Uterus (tissue), 2 donors: ENCODE data around the gene TBX3.

ENCODE experiments used
- POLR2A ChIP-seq, 2 donors: fragments of 450-650 bp; IDR thresholded peaks; one replicate each; pipeline ENCODE4 v1.6.1; 2016; ENCODE audit warnings: antibody characterized with exemption in 2 of 2, mild to moderate bottlenecking in 1 of 2, moderate library complexity in 1 of 2
- TF ChIP-seq, protein P1 (sequence below), 4 experiments: fragments of 200-600 bp in 2 of 4; fragments of 450-650 bp in 2 of 4; sonication (generic) in 2 of 4; IDR thresholded peaks; one replicate each; pipeline ENCODE4 v1.5.1; 2016 to 2019; ENCODE audit warnings: antibody characterized with exemption in 4 of 4, mild to moderate bottlenecking in 2 of 4, moderate library complexity in 1 of 4

DNA sequence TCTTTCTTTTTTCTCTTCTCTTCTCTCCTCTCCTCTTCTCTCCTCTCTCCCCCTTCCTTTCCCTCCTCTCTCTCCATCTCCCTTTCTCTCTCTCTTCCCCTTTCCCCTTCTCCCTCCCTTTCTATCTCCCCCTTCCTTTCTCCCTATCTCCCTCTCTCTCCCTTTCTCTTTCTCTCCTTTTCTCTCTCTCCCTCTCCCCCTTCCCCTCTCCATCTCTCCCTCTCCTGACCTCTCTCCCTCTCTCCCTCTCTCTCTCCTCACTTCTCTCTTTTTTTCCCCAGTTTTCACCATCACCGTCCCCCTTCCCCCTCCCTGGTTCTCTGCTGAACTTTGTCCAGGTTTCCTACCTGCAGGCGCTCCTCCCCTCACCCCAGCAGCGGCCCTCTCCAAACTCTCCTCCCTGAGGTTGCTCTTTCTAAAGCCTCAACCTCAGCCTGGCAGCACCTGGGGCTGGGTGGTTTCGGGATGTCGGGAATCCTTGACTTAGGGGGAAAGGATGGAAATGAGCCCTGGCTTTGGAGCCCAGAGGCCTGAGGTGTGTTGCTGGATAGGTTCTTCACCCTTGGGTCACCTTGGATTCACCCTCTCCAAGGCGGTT, 14.7 kb upstream of the TBX3 start:
- TF ChIP-seq, protein P1, sequence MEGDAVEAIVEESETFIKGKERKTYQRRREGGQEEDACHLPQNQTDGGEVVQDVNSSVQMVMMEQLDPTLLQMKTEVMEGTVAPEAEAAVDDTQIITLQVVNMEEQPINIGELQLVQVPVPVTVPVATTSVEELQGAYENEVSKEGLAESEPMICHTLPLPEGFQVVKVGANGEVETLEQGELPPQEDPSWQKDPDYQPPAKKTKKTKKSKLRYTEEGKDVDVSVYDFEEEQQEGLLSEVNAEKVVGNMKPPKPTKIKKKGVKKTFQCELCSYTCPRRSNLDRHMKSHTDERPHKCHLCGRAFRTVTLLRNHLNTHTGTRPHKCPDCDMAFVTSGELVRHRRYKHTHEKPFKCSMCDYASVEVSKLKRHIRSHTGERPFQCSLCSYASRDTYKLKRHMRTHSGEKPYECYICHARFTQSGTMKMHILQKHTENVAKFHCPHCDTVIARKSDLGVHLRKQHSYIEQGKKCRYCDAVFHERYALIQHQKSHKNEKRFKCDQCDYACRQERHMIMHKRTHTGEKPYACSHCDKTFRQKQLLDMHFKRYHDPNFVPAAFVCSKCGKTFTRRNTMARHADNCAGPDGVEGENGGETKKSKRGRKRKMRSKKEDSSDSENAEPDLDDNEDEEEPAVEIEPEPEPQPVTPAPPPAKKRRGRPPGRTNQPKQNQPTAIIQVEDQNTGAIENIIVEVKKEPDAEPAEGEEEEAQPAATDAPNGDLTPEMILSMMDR (IDR thresholded peaks at IDR 0.05): no peak
- no peak for TF ChIP-seq POLR2A (IDR thresholded peaks at IDR 0.05)
